KBM-7 (cell line): Measurements from ENCODE around the gene HNRNPL.
A peak's percentile ranks its signal among the peaks of the same experiment; 100 is the strongest.

Source experiments
- DNase-seq: peaks from one replicate; pipeline ENCODE4 v3.0.0-alpha.2; 2015
- in situ Hi-C: fragments of 300-500 bp; cut with MboI; formaldehyde crosslinking; loops from 2 replicates; pipeline ENCODE4 v1.14.3; 2020; ENCODE audit warnings: low sequenced_read_pairs, low pct_unique_long_range_greater_than_20kb, mixed read lengths

HNRNPL gene

GRCh38 chr19:38849147-38849859, 483 bp downstream of the HNRNPL start:
- in situ Hi-C loops, result no loop called here
- peak; percentile 97 for DNase-seq

- in situ Hi-C loops, result no loop called here
- DNase-seq, result no peak
These were observed 1.3 kb downstream of the HNRNPL start for GRCh38 chr19:38848299-38849146.

GRCh38 chr19:38846097-38846496, 3.7 kb downstream of the HNRNPL start:
- no peak for DNase-seq
- in situ Hi-C loops, result no loop called here

GRCh38 chr19:38845374-38846024, 4.3 kb downstream of the HNRNPL start:
- in situ Hi-C loops, result no loop called here
- DNase-seq, result no peak

GRCh38 chr19:38844093-38844686, 5.6 kb downstream of the HNRNPL start:
- in situ Hi-C loops, result no loop called here
- no peak for DNase-seq

GRCh38 chr19:38843175-38843758, 6.5 kb downstream of the HNRNPL start:
- DNase-seq, result no peak
- in situ Hi-C loops, result no loop called here

GRCh38 chr19:38842439-38843174, 7.2 kb downstream of the HNRNPL start:
- in situ Hi-C loops, result no loop called here
- DNase-seq, result no peak

- in situ Hi-C loops, result no loop called here
- DNase-seq, result no peak
These were observed 7.9 kb downstream of the HNRNPL start for GRCh38 chr19:38841787-38842438.

- in situ Hi-C loops, result no loop called here
- no peak for DNase-seq
These were observed 8.5 kb downstream of the HNRNPL start for GRCh38 chr19:38841180-38841766.

- in situ Hi-C loops, result no loop called here
- no peak for DNase-seq
These were observed 9.2 kb downstream of the HNRNPL start for GRCh38 chr19:38840583-38840968.

GRCh38 chr19:38839816-38840582, 9.8 kb downstream of the HNRNPL start:
- in situ Hi-C loops, result no loop called here
- no peak for DNase-seq

- in situ Hi-C loops, result no loop called here
- no peak for DNase-seq
These were observed 10.6 kb downstream of the HNRNPL start for GRCh38 chr19:38838986-38839761.

GRCh38 chr19:38838208-38838985, 11.4 kb downstream of the HNRNPL start:
- DNase-seq, result no peak

GRCh38 chr19:38837656-38838121, 12.1 kb downstream of the HNRNPL start:
- DNase-seq, result no peak
- in situ Hi-C loops, result no loop called here

More at GRCh38 chr19:38838208-38838985, 11.4 kb downstream of the HNRNPL start:
- in situ Hi-C loops, result no loop called here

- no peak for DNase-seq
- in situ Hi-C loops, result no loop called here
These were observed 12.7 kb downstream of the HNRNPL start for GRCh38 chr19:38836983-38837626.
